DMS53 treated with DMSO at 0.1 percent for 48 hours (cell line): ENCODE results near the gene ZBED4.
A peak's percentile ranks its signal among the peaks of the same experiment; 100 is the strongest.

Experiments
- DNase-seq: peaks from one replicate; lab custom pipeline; 2025; ENCODE audit not compliant: unreplicated experiment; lab: John Stamatoyannopoulos, UW

Gene ZBED4

GRCh38 chr22:49825944-49826602 lies 27.6 kb upstream of the ZBED4 start:
- no peak for DNase-seq

- no peak for DNase-seq
Measured at GRCh38 chr22:49826603-49827270, 26.9 kb upstream of the ZBED4 start.

- DNase-seq: no peak
Measured at GRCh38 chr22:49827271-49827852, 26.3 kb upstream of the ZBED4 start.

GRCh38 chr22:49827853-49828598 lies 25.6 kb upstream of the ZBED4 start, which contains the start of gene BRD1:
TSS of gene BRD1 (minus strand) at chr22:49827873. CDS start at chr22:49824317, 3,556 bp downstream.
- no peak for DNase-seq

- DNase-seq: no peak
Measured at GRCh38 chr22:49828599-49828965, 25.1 kb upstream of the ZBED4 start.

GRCh38 chr22:49829044-49829853 lies 24.4 kb upstream of the ZBED4 start:
- no peak for DNase-seq

GRCh38 chr22:49833340-49834007 lies 20.2 kb upstream of the ZBED4 start:
- DNase-seq: peak; percentile 71

GRCh38 chr22:49838771-49839717 lies 14.6 kb upstream of the ZBED4 start:
- DNase-seq: no peak

GRCh38 chr22:49845241-49845640 lies 8.4 kb upstream of the ZBED4 start:
- no peak for DNase-seq

GRCh38 chr22:49845666-49846459 lies 7.8 kb upstream of the ZBED4 start:
- DNase-seq: no peak

- DNase-seq: no peak
Measured at GRCh38 chr22:49847751-49848689, 5.6 kb upstream of the ZBED4 start.

GRCh38 chr22:49848690-49849160 lies 4.9 kb upstream of the ZBED4 start:
- no peak for DNase-seq

- DNase-seq: no peak
Measured at GRCh38 chr22:49849161-49850020, 4.3 kb upstream of the ZBED4 start.

GRCh38 chr22:49850021-49850911 lies 3.4 kb upstream of the ZBED4 start:
- DNase-seq: no peak
